H9 (cell line): ENCODE measurements around the gene ATRN. TPM values are rescaled to one million over a fixed set of nuclear protein-coding genes. Genes with fewer than 3 reads are reported as not detected.

Experiments used
- DNase-seq: peaks from one replicate; pipeline ENCODE4 v3.0.0-alpha.2; 2017
- H2AFZ ChIP-seq: one replicate; pipeline ENCODE4 v1.6.1; 2013; ENCODE audit warnings: mild to moderate bottlenecking, low read length, control low read depth, moderate library complexity
- H2AK5ac ChIP-seq: 2 replicates; pipeline ENCODE4 v1.6.1; 2013; ENCODE audit warnings: low read length, control low read depth, mixed read lengths; ENCODE audit not compliant: insufficient read length
- H2BK120ac ChIP-seq: one replicate; pipeline ENCODE4 v1.6.1; 2013; ENCODE audit warnings: low read depth, mild to moderate bottlenecking, low read length, control low read depth, inconsistent platforms; ENCODE audit not compliant: poor library complexity, severe bottlenecking
- H2BK12ac ChIP-seq: 2 replicates; pipeline ENCODE4 v1.6.1; 2013; ENCODE audit warnings: low read length, control low read depth, mixed read lengths, low read depth; ENCODE audit not compliant: insufficient read length
- H2BK15ac ChIP-seq: 2 replicates; pipeline ENCODE4 v1.6.1; 2013; ENCODE audit warnings: low read depth, low read length, control low read depth
- H2BK20ac ChIP-seq: one replicate; pipeline ENCODE4 v1.6.1; 2013; ENCODE audit warnings: low read depth, mild to moderate bottlenecking, low read length, control low read depth, inconsistent platforms; ENCODE audit not compliant: poor library complexity, severe bottlenecking
- H2BK5ac ChIP-seq: 2 replicates; pipeline ENCODE4 v1.6.1; 2013; ENCODE audit warnings: low read length, control low read depth, mixed read lengths; ENCODE audit not compliant: insufficient read length
- H3K14ac ChIP-seq: 2 replicates; pipeline ENCODE4 v1.6.1; 2013; ENCODE audit warnings: low read length, control low read depth; ENCODE audit not compliant: insufficient read depth
- H3K18ac ChIP-seq: 2 replicates; pipeline ENCODE4 v1.6.1; 2013; ENCODE audit warnings: low read depth, mild to moderate bottlenecking, mixed read lengths, low read length, control low read depth; ENCODE audit not compliant: insufficient read length
- H3K23ac ChIP-seq: 2 replicates; pipeline ENCODE4 v1.6.1; 2013; ENCODE audit warnings: low read length, control low read depth, mixed read lengths, low read depth; ENCODE audit not compliant: insufficient read length
- H3K23me2 ChIP-seq: 2 replicates; pipeline ENCODE4 v1.6.1; 2013; ENCODE audit warnings: low read depth, mild to moderate bottlenecking, mixed read lengths, low read length, control low read depth; ENCODE audit not compliant: insufficient read length, poor library complexity, severe bottlenecking
- H3K27ac ChIP-seq: 2 replicates; pipeline ENCODE4 v1.5.1; 2013; ENCODE audit warnings: low read length, control low read depth, mixed read lengths, low read depth; ENCODE audit not compliant: insufficient read length
- H3K27me3 ChIP-seq: 2 replicates; pipeline ENCODE4 v1.6.1; 2013; ENCODE audit warnings: low read length, control low read depth, inconsistent platforms; ENCODE audit not compliant: insufficient read depth
- H3K4ac ChIP-seq: 2 replicates; pipeline ENCODE4 v1.6.1; 2013; ENCODE audit warnings: low read depth, mild to moderate bottlenecking, control low read depth, inconsistent platforms, low read length, moderate library complexity
- H3K4me1 ChIP-seq: 2 replicates; pipeline ENCODE4 v1.6.1; 2013; ENCODE audit warnings: low read length, control low read depth, inconsistent platforms; ENCODE audit not compliant: insufficient read depth
- H3K4me2 ChIP-seq: 2 replicates; pipeline ENCODE4 v1.6.1; 2013; ENCODE audit warnings: low read length, control low read depth, mixed read lengths; ENCODE audit not compliant: insufficient read length, insufficient read depth
- H3K56ac ChIP-seq: 2 replicates; pipeline ENCODE4 v1.6.1; 2013; ENCODE audit warnings: low read depth, mild to moderate bottlenecking, mixed read lengths, low read length, control low read depth; ENCODE audit not compliant: insufficient read length
- H3K79me1 ChIP-seq: 2 replicates; pipeline ENCODE4 v1.6.1; 2013; ENCODE audit warnings: low read depth, mild to moderate bottlenecking, moderate library complexity, low read length, control low read depth, inconsistent platforms; ENCODE audit not compliant: insufficient read depth, poor library complexity, severe bottlenecking
- H3K79me2 ChIP-seq: 2 replicates; pipeline ENCODE4 v1.6.1; 2013; ENCODE audit warnings: low read length, control low read depth, inconsistent platforms; ENCODE audit not compliant: insufficient read depth
- H3K9ac ChIP-seq: 2 replicates; pipeline ENCODE4 v1.6.1; 2013; ENCODE audit warnings: low read length, control low read depth, mixed read lengths; ENCODE audit not compliant: insufficient read length; ENCODE audit errors: extremely low read depth
- H3K9me3 ChIP-seq: one replicate; pipeline ENCODE4 v1.6.1; 2013; ENCODE audit warnings: low read depth, low read length, inconsistent platforms; ENCODE audit not compliant: control insufficient read depth
- H3T11ph ChIP-seq: one replicate; pipeline ENCODE4 v1.6.1; 2013; ENCODE audit warnings: mild to moderate bottlenecking, low read length, control low read depth, inconsistent platforms
- H4K20me1 ChIP-seq: one replicate; pipeline ENCODE4 v1.6.1; 2013; ENCODE audit not compliant: control insufficient read depth, insufficient read length, insufficient read depth
- H4K5ac ChIP-seq: 2 replicates; pipeline ENCODE4 v1.6.1; 2013; ENCODE audit warnings: low read depth, mild to moderate bottlenecking, mixed read lengths, low read length, control low read depth; ENCODE audit not compliant: insufficient read length
- H4K8ac ChIP-seq: replicated peaks from 2 replicates; pipeline ENCODE4 v1.6.1; 2013; ENCODE audit warnings: low read length, control low read depth, mixed read lengths, low read depth; ENCODE audit not compliant: insufficient read length
- H4K91ac ChIP-seq: 2 replicates; pipeline ENCODE4 v1.6.1; 2013; ENCODE audit warnings: low read depth, mild to moderate bottlenecking, moderate library complexity, mixed read lengths, low read length, control low read depth; ENCODE audit not compliant: insufficient read length
- H3K27ac Mint-ChIP-seq, 3 experiments: 2 replicates in 2 of 3; 3 replicates in 1 of 3; pipeline ENCODE4 v1.8.0; 2020 to 2021; ENCODE audit warnings: mixed read lengths in 3 of 3, mild to moderate bottlenecking in 1 of 3, moderate library complexity in 1 of 3
- H3K27me3 Mint-ChIP-seq: 2 replicates; pipeline ENCODE4 v1.8.0; 2021; ENCODE audit warnings: low read depth, mild to moderate bottlenecking, moderate library complexity, mixed read lengths
- H3K36me3 Mint-ChIP-seq, 3 experiments: 2 replicates in 2 of 3; 3 replicates in 1 of 3; pipeline ENCODE4 v1.8.0; 2020 to 2021; ENCODE audit warnings: low read depth in 3 of 3, mixed read lengths in 3 of 3; ENCODE audit not compliant: insufficient read depth in 1 of 3
- H3K4me1 Mint-ChIP-seq, 2 experiments: 2 replicates each; pipeline ENCODE4 v1.8.0; 2020; ENCODE audit warnings: mixed read lengths in 2 of 2
- H3K4me3 Mint-ChIP-seq, 2 experiments: 2 replicates in 1 of 2; 3 replicates in 1 of 2; pipeline ENCODE4 v1.8.0; 2020 to 2021; ENCODE audit warnings: mild to moderate bottlenecking in 2 of 2, mixed read lengths in 2 of 2, moderate library complexity in 1 of 2
- H3K9me3 Mint-ChIP-seq, 2 experiments: 2 replicates in 1 of 2; 3 replicates in 1 of 2; pipeline ENCODE4 v1.8.0; 2020; ENCODE audit warnings: mild to moderate bottlenecking in 2 of 2, mixed read lengths in 2 of 2, moderate library complexity in 1 of 2
- WGBS: extraction: QIAGEN DNeasy Blood & Tissue Kit; methylation state at CpG from one replicate; pipeline ENCODE4 v1.1.7; 2013; ENCODE audit warnings: missing lambda C conversion rate, low lambda C conversion rate, mixed read lengths; ENCODE audit not compliant: insufficient read length; ENCODE audit errors: extremely low coverage; 5-methylcytosine and 5-hydroxymethylcytosine counted together
- total RNA-seq: library from RNA; stranded (reverse); gene quantifications from 2 replicates; pipeline ENCODE4 v1.2.1, GENCODE V29; 2021
- TF ChIP-seq, protein P1 (sequence below): fragments of 200-600 bp; sonication (generic); conservative IDR thresholded peaks from 3 replicates; pipeline ENCODE4 v1.8.0; 2021; ENCODE audit warnings: antibody characterized with exemption, mild to moderate bottlenecking

Gene ATRN
- total RNA-seq, 1 experiment from 2014 or later, result 23.1 TPM

DNA sequence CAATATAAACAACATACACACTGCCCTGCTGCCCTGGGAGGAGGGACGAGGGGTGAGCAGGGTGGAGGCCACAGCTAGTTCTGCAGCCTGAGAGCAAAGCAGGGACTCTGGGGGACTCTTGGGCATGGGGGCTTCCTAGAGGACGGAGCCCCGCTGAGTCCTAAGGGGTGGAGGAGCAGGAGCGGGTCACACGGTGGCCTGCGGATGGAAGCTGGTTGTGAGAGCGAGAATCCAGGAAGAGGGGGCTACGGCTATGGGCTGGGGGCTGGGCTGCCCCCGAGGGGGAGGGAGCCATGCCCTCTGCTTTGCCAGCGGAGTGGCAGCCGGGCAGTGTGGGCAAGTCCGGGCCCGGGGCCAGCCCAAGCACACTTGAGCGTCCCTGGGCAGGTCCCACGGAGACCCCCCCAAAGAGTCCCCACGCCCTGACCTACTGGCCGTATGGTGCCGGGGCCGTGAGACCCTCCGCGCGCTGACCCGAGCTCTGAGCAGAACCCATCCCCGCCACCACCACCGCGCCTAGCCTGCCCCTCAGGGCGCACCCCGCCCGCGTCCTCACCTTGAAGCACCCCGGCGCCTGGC is 210.6 kb downstream of the ATRN start:
- H2BK15ac ChIP-seq, result no peak overlapping the region
- no peak overlapping the region for H3T11ph ChIP-seq
- no peaks in the 10 kb centered on the region; the same call in 1 of the 2 replicates for H3K27me3 ChIP-seq
- no CpG with 5 or more reads among the region's 32 CpGs for WGBS
- H3K23me2 ChIP-seq, result peaks cover 13% of the 10 kb centered on the region
- H2AK5ac ChIP-seq, result no peak overlapping the region
- no peak overlapping the region for H3K9ac ChIP-seq
- H3K9me3 ChIP-seq, result no peaks in the 10 kb centered on the region
- H2BK5ac ChIP-seq, result no peak overlapping the region
- no peak overlapping the region for H2BK20ac ChIP-seq
- H4K91ac ChIP-seq, result no peak overlapping the region
- H4K8ac ChIP-seq, result no peak overlapping the region
- no peak overlapping the region for H3K4ac ChIP-seq
- Mint-ChIP-seq H3K27ac (no peak overlapping the region), H3K9me3 (no peaks in the 10 kb centered on the region; a peak in 1 of 5 replicates), H3K36me3 (no peaks in the 10 kb centered on the region), H3K27me3 (peaks cover 50% of the 10 kb centered on the region), H3K4me3 (peak overlapping the region; percentile 55 to 84), H3K4me1 (peaks cover 22 to 37% of the 10 kb centered on the region in 2 experiments)
- H4K20me1 ChIP-seq, result no peaks in the 10 kb centered on the region
- H2BK12ac ChIP-seq, result no peak overlapping the region
- H3K79me1 ChIP-seq, result no peaks in the 10 kb centered on the region
- no peak overlapping the region; the same call in 1 of the 2 replicates for H3K14ac ChIP-seq
- no peak overlapping the region for H3K56ac ChIP-seq
- no peak overlapping the region for H3K18ac ChIP-seq
- H3K27ac ChIP-seq, result no peak overlapping the region
- H3K4me1 ChIP-seq, result peaks cover 4% of the 10 kb centered on the region; the same call in 1 of the 2 replicates
- H4K5ac ChIP-seq, result no peak overlapping the region
- H3K79me2 ChIP-seq, result no peaks in the 10 kb centered on the region
- no peak overlapping the region for H2BK120ac ChIP-seq
- DNase-seq, result no peak
- no peak overlapping the region for H2AFZ ChIP-seq
- no peak overlapping the region for H3K23ac ChIP-seq
- TF ChIP-seq, protein P1, sequence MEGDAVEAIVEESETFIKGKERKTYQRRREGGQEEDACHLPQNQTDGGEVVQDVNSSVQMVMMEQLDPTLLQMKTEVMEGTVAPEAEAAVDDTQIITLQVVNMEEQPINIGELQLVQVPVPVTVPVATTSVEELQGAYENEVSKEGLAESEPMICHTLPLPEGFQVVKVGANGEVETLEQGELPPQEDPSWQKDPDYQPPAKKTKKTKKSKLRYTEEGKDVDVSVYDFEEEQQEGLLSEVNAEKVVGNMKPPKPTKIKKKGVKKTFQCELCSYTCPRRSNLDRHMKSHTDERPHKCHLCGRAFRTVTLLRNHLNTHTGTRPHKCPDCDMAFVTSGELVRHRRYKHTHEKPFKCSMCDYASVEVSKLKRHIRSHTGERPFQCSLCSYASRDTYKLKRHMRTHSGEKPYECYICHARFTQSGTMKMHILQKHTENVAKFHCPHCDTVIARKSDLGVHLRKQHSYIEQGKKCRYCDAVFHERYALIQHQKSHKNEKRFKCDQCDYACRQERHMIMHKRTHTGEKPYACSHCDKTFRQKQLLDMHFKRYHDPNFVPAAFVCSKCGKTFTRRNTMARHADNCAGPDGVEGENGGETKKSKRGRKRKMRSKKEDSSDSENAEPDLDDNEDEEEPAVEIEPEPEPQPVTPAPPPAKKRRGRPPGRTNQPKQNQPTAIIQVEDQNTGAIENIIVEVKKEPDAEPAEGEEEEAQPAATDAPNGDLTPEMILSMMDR, result no peak
- peak overlapping the region; percentile 84 for H3K4me2 ChIP-seq
